Neuronal stem cell (in vitro differentiated cells): Measurements from ENCODE around the gene DNPH1.

ENCODE experiments used
- DNase-seq: peaks from one replicate; pipeline ENCODE4 v3.0.0-alpha.2; 2013; ENCODE audit warnings: low spot score
- H2AFZ ChIP-seq: one replicate; pipeline ENCODE4 v1.6.1; 2013; ENCODE audit warnings: mild to moderate bottlenecking, low read length, inconsistent platforms
- H2AK5ac ChIP-seq: 2 replicates; pipeline ENCODE4 v1.6.1; 2013; ENCODE audit warnings: low read depth, mild to moderate bottlenecking, inconsistent platforms, low read length, moderate library complexity, mixed read lengths
- H2BK120ac ChIP-seq: 2 replicates; pipeline ENCODE4 v1.6.1; 2013; ENCODE audit warnings: low read depth, mild to moderate bottlenecking, inconsistent platforms, low read length, moderate library complexity, mixed read lengths
- H2BK12ac ChIP-seq: one replicate; pipeline ENCODE4 v1.6.1; 2013; ENCODE audit warnings: low read length, inconsistent platforms
- H2BK15ac ChIP-seq: 2 replicates; pipeline ENCODE4 v1.6.1; 2013; ENCODE audit warnings: mild to moderate bottlenecking, low read length, inconsistent platforms, mixed read lengths
- H2BK5ac ChIP-seq: one replicate; pipeline ENCODE4 v1.6.1; 2013; ENCODE audit warnings: inconsistent platforms, mild to moderate bottlenecking, low read length, moderate library complexity
- H3K14ac ChIP-seq: one replicate; pipeline ENCODE4 v1.6.1; 2013; ENCODE audit warnings: low read length, inconsistent platforms
- H3K18ac ChIP-seq: 2 replicates; pipeline ENCODE4 v1.6.1; 2013; ENCODE audit warnings: low read length, inconsistent platforms
- H3K23ac ChIP-seq: 2 replicates; pipeline ENCODE4 v1.6.1; 2013; ENCODE audit warnings: low read depth, mild to moderate bottlenecking, mixed read lengths, low read length, inconsistent platforms; ENCODE audit not compliant: poor library complexity
- H3K27ac ChIP-seq: replicated peaks from 3 replicates; pipeline ENCODE4 v1.5.1; 2013; ENCODE audit warnings: low read length, inconsistent platforms
- H3K27me3 ChIP-seq, 3 experiments: 2 replicates each; pipeline ENCODE4 v1.6.1; 2013; ENCODE audit warnings: low read length in 3 of 3, mild to moderate bottlenecking in 2 of 3, inconsistent platforms in 1 of 3, low read depth in 1 of 3, mixed read lengths in 1 of 3, moderate library complexity in 1 of 3; ENCODE audit not compliant: control insufficient read depth in 3 of 3, insufficient read depth in 3 of 3
- H3K36me3 ChIP-seq, 2 donors: replicated peaks in 1 of 2; 2 replicates each; pipeline ENCODE4 v1.6.1; 2013; ENCODE audit warnings: low read length in 2 of 2; ENCODE audit not compliant: control insufficient read depth in 2 of 2, insufficient read depth in 2 of 2
- H3K4ac ChIP-seq: 2 replicates; pipeline ENCODE4 v1.6.1; 2013; ENCODE audit warnings: inconsistent platforms, mild to moderate bottlenecking, low read length, moderate library complexity
- H3K4me1 ChIP-seq, 2 donors: 1 replicate in 1 of 2; 2 replicates in 1 of 2; pipeline ENCODE4 v1.6.1; 2013; ENCODE audit warnings: low read length in 2 of 2, low read depth in 1 of 2; ENCODE audit not compliant: control insufficient read depth in 2 of 2, insufficient read depth in 1 of 2
- H3K4me2 ChIP-seq: one replicate; pipeline ENCODE4 v1.6.1; 2013; ENCODE audit warnings: mild to moderate bottlenecking, low read length, inconsistent platforms; ENCODE audit not compliant: insufficient read depth, poor library complexity, severe bottlenecking
- H3K4me3 ChIP-seq, 2 donors: 2 replicates each; pipeline ENCODE4 v1.5.1; 2013; ENCODE audit warnings: low read length in 2 of 2, mild to moderate bottlenecking in 2 of 2, inconsistent platforms in 1 of 2, moderate library complexity in 1 of 2
- H3K79me1 ChIP-seq: one replicate; pipeline ENCODE4 v1.6.1; 2013; ENCODE audit warnings: low read depth, mild to moderate bottlenecking, inconsistent platforms, low read length, moderate library complexity
- H3K9ac ChIP-seq: one replicate; pipeline ENCODE4 v1.6.1; 2013; ENCODE audit warnings: mild to moderate bottlenecking, low read depth, low read length, inconsistent platforms; ENCODE audit not compliant: poor library complexity
- H3K9me3 ChIP-seq, 2 donors: replicated peaks in 1 of 2; 2 replicates each; pipeline versions ENCODE3 to v1.6.1; 2013; ENCODE audit warnings: low read length in 2 of 2, mild to moderate bottlenecking in 2 of 2, inconsistent platforms in 1 of 2, low read depth in 1 of 2, mixed read lengths in 1 of 2, moderate library complexity in 1 of 2; ENCODE audit not compliant: control insufficient read depth in 2 of 2, insufficient read depth in 1 of 2
- H4K8ac ChIP-seq: one replicate; pipeline ENCODE4 v1.6.1; 2013; ENCODE audit warnings: low read depth, mild to moderate bottlenecking, inconsistent platforms, low read length, moderate library complexity
- H4K91ac ChIP-seq: one replicate; pipeline ENCODE4 v1.6.1; 2013; ENCODE audit warnings: low read length, low read depth, mild to moderate bottlenecking, inconsistent platforms; ENCODE audit not compliant: poor library complexity
- WGBS, 2 donors: extraction: QIAGEN DNeasy Blood & Tissue Kit; methylation state at CpG; one replicate each; pipeline ENCODE4 v1.1.7; 2013; ENCODE audit warnings: missing lambda C conversion rate in 2 of 2, mixed read lengths in 1 of 2; ENCODE audit not compliant: insufficient read length in 2 of 2, insufficient replicate concordance in 1 of 2; ENCODE audit errors: extremely low coverage in 2 of 2; 5-methylcytosine and 5-hydroxymethylcytosine counted together

Gene DNPH1

DNA sequence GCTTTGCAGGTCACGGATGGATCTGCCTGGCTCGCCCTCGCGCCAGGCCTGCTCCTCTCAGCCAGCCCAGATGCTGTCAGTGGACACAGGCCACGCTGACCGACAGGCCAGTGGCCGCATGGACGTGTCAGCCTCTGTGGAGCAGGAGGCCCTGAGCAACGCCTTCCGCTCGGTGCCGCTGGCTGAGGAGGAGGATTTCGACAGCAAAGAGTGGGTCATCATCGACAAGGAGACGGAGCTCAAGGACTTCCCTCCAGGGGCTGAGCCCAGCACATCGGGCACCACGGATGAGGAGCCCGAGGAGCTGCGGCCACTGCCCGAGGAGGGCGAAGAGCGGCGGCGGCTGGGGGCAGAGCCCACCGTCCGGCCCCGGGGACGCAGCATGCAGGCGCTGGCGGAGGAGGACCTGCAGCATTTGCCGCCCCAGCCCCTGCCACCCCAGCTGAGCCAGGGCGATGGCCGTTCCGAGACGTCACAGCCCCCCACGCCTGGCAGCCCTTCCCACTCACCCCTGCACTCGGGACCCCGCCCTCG is 33.6 kb upstream of the DNPH1 start:
- Histone ChIP-seq H2BK120ac (no peak overlapping the region), H3K4me3 (no peak overlapping the region), H2AK5ac (no peak overlapping the region), H3K4me1 (peaks cover 5 to 7% of the 10 kb centered on the region in 2 donors), H3K27ac (no peak overlapping the region), H2BK15ac (peak overlapping the region; percentile 0), H2BK12ac (peak overlapping the region; percentile 34), H4K91ac (no peak overlapping the region), H4K8ac (no peak overlapping the region), H3K36me3 (peaks cover under 1 to 3% of the 10 kb centered on the region in 2 donors), H3K18ac (no peak overlapping the region), H3K9ac (peak overlapping the region; percentile 78), H3K4me2 (no peak overlapping the region), H3K9me3 (no peaks in the 10 kb centered on the region), H3K79me1 (no peaks in the 10 kb centered on the region), H3K14ac (no peak overlapping the region), H3K23ac (peak overlapping the region; percentile 61), H2AFZ (peak overlapping the region; percentile 55), H3K27me3 (no peaks in the 10 kb centered on the region), H2BK5ac (no peak overlapping the region), H3K4ac (no peak overlapping the region)
- no CpG with 5 or more reads among the region's 39 CpGs for WGBS, 2 donors
- DNase-seq: no peak

GRCh38 chr6:43262000-43262779 is 32.9 kb upstream of the DNPH1 start:
- H3K4me2 ChIP-seq: no peak overlapping the region
- H2BK120ac ChIP-seq: no peak overlapping the region
- H3K23ac ChIP-seq: no peak overlapping the region
- no peak overlapping the region for H3K18ac ChIP-seq
- peaks cover under 1 to 3% of the 10 kb centered on the region in 2 donors for H3K4me1 ChIP-seq
- H2BK5ac ChIP-seq: no peak overlapping the region
- H2AK5ac ChIP-seq: no peak overlapping the region
- no peak for DNase-seq
- no peak overlapping the region for H3K4me3 ChIP-seq
- H2BK15ac ChIP-seq: no peak overlapping the region
- peak overlapping the region; percentile 78 for H3K9ac ChIP-seq
- no peaks in the 10 kb centered on the region for H3K9me3 ChIP-seq
- H3K79me1 ChIP-seq: no peaks in the 10 kb centered on the region
- no peaks in the 10 kb centered on the region for H3K27me3 ChIP-seq
- no peak overlapping the region for H2AFZ ChIP-seq
- H2BK12ac ChIP-seq: peak overlapping the region; percentile 34
- no peak overlapping the region for H3K27ac ChIP-seq
- H3K4ac ChIP-seq: no peak overlapping the region
- WGBS, 2 donors: no CpG with 5 or more reads among the region's 14 CpGs
- peaks cover 3 to 4% of the 10 kb centered on the region in 2 donors for H3K36me3 ChIP-seq
- H4K91ac ChIP-seq: no peak overlapping the region
- H3K14ac ChIP-seq: peak overlapping the region; percentile 59
- H4K8ac ChIP-seq: no peak overlapping the region

GRCh38 chr6:43261198-43261597 is 31.9 kb upstream of the DNPH1 start:
- H4K91ac ChIP-seq: no peak overlapping the region
- no peak overlapping the region for H2AK5ac ChIP-seq
- H3K9me3 ChIP-seq: no peaks in the 10 kb centered on the region
- peaks cover 0 to 3% of the 10 kb centered on the region in 2 donors for H3K4me1 ChIP-seq
- no peak for DNase-seq
- no peak overlapping the region for H3K27ac ChIP-seq
- H3K18ac ChIP-seq: no peak overlapping the region
- no peak overlapping the region for H3K9ac ChIP-seq
- no peak overlapping the region for H3K4me2 ChIP-seq
- no peak overlapping the region for H3K4ac ChIP-seq
- peaks cover 4 to 8% of the 10 kb centered on the region in 2 donors for H3K36me3 ChIP-seq
- no peak overlapping the region for H2BK15ac ChIP-seq
- no peak overlapping the region for H3K23ac ChIP-seq
- H3K27me3 ChIP-seq: no peaks in the 10 kb centered on the region
- H3K4me3 ChIP-seq: no peak overlapping the region
- WGBS, 2 donors: no CpG with 5 or more reads among the region's 5 CpGs
- H3K79me1 ChIP-seq: no peaks in the 10 kb centered on the region
- no peak overlapping the region for H2BK5ac ChIP-seq
- no peak overlapping the region for H3K14ac ChIP-seq
- no peak overlapping the region for H4K8ac ChIP-seq
- H2AFZ ChIP-seq: no peak overlapping the region
- no peak overlapping the region for H2BK12ac ChIP-seq
- H2BK120ac ChIP-seq: no peak overlapping the region

DNA sequence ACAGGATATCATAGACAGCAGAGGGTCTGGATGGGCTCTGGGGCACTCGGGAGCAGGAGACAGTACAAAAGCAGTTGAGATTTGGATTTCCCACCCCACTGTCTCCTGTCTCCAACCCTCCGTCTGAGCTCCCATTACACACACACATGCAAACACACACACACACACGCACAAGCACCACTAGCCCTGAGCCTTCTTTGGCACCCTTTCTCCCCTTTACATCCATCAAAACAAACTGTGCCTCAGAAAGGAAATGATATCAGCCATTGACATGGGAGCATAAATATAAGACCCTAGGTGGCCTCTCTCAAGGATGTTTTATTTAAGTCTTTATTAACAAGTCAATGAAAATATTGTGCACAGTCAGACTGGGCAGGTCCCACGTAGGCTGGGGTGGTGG is 31.5 kb upstream of the DNPH1 start:
- Histone ChIP-seq H3K4me2 (no peak overlapping the region), H4K91ac (no peak overlapping the region), H3K79me1 (no peaks in the 10 kb centered on the region), H3K36me3 (peaks cover 4 to 9% of the 10 kb centered on the region in 2 donors), H2AK5ac (no peak overlapping the region), H3K14ac (no peak overlapping the region), H2BK12ac (no peak overlapping the region), H3K9ac (no peak overlapping the region), H3K4ac (no peak overlapping the region), H3K4me3 (no peak overlapping the region), H4K8ac (no peak overlapping the region), H2BK120ac (no peak overlapping the region), H3K18ac (no peak overlapping the region), H3K9me3 (no peaks in the 10 kb centered on the region), H3K4me1 (peaks cover 0 to 3% of the 10 kb centered on the region in 2 donors), H2BK15ac (no peak overlapping the region), H2BK5ac (no peak overlapping the region), H3K23ac (no peak overlapping the region), H3K27ac (no peak overlapping the region), H2AFZ (no peak overlapping the region), H3K27me3 (no peaks in the 10 kb centered on the region)
- no CpG with 5 or more reads among the region's 4 CpGs for WGBS, 2 donors
- no peak for DNase-seq
